GM21786 (cell line): ENCODE results near the gene NUB1.
A peak's percentile ranks its signal among the peaks of the same experiment; 100 is the strongest.

Experiments
- ATAC-seq: cut with Tn5 transposase; IDR thresholded peaks from one replicate; pipeline ENCODE4 v1.9.1; 2021; ENCODE audit not compliant: unreplicated experiment

Gene NUB1

DNA sequence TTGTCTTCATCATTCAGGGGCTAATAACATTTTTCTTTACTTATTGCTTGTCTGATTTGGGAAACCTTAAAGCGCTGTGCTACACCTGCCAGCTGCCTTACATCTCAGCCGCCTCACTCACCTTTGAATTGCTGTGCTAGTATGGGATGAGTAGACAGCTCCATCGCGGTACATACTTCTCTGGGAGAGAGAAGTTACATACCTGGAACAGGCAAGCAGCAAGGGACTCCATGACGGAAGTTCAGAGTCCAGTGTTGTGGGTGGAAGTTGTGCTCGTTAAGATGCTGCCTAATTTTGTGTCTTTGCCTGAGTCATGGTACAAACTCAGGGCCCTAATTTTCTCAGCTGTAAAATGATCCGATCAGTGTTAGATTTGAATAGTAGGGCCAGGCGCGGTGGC, 1.9 kb downstream of the NUB1 start:
- ATAC-seq = no peak

DNA sequence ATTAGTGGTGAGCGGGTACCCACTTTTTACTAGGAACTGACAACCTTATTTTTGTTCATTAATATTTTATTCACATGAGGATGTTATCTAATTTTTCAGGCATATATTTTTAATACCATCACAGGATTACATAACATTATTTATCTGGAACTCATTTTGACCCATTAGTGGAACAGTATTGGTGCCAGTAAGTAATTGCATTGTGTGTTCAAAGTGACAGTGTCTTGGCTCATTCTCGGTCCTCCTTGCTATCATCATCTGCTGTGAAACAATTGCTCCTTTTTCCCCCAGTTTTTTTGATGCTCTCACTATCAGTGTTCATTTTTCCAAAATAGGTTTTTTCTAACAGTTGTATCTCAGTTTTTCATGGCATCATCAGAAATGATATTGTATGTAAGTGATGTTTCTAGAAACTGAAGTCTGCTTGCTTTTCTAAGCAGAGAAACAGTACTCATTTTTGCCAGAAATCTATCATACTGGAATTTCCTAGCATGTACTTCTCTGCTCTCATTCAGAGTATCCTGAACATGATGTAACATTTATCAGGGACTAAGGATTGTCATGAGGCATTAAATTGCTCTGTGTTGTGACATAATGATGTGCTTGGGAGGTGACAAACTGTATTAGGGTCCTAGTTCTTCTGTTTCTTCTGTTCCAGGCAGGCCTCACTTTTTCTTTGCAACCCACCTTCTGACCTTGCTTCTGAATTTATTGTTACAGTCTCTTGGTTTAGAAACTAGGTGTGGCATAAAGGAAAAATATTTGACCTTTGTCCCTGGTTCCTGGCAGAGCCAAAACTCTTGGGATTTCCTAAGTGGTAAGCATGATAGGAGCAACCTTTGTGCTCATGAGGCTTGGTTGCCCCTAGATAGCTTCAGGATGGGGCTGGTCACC, 4.2 kb downstream of the NUB1 start:
- no peak for ATAC-seq

DNA sequence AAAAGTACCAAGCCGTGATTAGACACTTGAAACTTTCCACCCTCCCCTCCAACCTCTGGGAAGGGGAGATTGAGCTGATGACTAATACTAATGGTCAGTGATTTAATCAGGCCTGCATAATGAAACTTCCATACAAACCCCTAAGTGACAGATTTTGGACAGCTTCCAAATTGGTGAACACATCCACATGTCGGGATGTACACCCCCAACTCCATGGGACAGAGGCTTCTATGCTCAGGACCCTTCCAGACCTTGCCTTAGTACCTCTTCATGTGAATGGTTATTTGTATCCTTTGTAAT, 4.8 kb downstream of the NUB1 start:
- no peak for ATAC-seq

DNA sequence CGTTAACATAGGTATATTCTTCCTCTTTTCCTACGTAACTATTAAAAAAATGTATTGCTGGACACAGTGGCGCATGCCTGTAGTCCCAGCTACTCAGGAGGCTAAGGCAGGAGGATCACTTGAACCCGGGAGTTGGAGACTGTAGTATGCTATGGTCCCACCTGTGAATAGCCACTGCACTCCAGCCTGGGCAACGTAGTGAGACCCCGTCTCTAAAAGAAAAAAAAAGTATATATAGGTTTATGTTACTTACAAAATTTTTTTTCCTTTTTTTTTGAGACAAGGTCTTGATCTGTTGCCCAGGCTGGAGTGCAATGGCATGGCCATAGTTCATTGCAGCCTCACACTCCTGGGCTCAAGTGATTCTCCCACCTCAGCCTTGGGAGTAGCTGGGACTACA, 5.6 kb downstream of the NUB1 start:
- no peak for ATAC-seq

DNA sequence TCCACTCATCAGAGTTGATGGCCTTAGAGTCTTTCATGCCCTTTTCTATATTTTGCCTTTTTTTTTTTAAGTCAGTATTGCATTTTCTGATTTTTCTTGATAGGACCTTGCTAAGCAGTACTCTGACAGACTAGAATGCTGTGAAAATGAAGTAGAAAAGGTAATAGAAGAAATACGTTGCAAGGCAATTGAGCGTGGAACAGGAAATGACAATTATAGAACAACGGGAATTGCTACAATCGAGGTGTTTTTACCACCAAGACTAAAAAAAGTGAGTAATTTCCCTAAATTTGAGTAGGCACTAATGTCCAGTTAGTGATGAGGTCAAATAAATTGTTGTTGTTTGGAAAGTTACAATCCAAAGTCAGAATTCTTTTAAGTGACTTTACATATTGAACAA, 7.4 kb downstream of the NUB1 start:
- ATAC-seq = no peak

DNA sequence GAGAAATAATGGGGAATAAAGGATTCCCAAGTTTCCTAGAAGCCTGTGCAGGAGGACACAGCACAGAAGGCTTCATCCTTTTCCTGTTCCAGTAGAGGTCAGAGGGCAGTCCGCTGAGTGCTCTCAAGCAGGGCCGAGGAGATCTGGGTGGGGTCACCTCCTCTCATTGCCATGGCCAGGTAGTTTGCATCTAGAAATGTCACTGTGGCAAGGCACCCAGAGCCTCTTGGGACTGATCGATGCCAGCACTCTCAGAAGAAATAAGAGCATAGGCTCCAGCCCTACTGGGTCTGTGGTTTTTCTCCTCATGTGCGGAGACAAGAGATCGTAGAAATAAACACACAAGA, 7.9 kb downstream of the NUB1 start:
- ATAC-seq = peak; percentile 41

DNA sequence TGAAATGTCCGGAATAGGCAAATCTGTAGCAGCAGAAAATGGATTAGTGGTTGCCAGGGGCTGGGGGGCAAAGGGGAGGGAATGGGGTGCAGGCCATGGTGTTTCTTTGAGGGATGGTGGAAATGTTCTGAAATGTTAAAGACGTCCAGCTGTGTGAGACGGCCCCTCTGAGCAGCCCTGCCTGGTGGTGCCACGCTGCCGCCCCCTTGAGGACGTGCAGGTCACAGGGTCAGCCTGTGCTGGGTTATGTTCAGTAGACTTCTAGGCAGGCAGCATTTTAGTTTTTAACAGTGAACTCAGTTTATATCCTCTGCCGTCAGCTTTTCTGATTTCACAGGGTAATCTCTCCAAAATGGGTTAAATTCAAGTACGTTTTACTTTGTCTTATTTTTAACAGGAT, 9.4 kb downstream of the NUB1 start:
- no peak for ATAC-seq

DNA sequence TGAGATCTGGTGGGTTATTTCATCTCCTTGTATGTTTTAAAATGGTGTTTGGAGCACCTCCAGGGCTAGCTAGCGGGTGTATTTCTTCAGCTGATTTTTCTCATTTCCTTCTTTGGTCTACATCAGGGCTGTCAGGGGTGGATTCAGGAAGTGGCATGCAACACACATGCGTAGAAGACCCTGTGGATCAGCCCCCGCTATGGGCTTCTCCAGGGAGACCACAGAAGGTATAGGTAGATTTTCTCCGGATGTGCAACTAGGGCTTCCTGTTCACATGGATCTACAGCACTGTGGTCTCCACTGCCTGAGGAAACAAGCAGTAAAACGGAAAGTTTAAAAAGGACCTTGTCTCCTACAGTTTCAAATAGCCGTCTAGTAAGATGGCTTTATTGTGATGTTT, 10.4 kb downstream of the NUB1 start:
- ATAC-seq = no peak

DNA sequence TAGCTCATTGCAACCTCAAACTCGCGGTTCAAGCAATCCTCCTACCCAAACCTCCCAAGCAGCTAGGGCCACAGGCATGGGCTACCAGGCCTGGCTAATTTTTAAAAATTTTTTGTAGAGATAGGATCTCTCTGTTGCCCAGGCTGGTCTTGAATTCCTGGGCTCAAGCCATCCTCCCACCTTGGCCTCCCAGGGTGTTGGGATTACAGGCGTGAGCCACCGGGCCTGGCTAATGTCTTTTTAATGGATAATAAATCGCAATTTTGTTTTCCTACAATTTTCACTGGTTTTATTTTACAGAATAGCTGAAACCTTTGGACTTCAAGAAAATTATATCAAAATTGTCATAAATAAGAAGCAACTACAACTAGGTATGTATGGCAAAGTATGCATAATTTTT, 10.9 kb downstream of the NUB1 start:
- ATAC-seq = no peak

DNA sequence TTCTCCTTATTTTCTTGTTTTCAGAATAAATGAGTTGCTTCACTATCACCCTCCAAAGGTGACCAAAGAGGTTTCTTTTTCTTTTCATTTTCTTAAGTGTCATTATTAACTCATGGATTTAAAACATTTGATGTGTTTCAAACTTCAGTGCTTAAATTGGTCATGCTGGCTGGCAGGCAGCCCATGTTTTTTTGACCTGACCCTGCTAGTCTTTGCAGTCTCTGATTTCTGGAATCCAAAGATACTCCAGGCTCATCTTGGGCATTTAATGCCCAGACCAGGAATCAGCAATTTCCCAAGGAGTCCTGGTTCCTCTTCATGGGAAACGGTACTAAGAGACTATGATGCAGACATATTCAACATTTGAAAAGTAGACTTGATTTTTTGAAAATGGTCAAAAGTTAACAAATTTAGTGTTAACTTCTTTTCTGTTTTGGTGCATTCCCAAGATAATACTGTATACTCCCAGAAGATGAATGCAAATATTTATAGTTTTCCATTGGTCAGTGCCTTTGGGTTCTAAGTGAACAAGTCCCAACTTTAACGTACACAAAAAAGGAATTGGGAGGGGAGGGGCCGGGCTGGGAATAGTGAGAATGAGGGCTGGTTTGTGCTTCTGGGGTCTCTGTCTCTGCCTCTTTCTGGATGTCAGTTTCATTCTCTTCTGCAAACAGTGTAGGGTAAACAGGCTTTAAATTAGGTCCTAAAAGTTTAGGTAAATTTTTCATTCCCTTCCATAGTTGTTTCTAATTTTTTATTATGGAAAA, 19.8 kb downstream of the NUB1 start:
- ATAC-seq = no peak

DNA sequence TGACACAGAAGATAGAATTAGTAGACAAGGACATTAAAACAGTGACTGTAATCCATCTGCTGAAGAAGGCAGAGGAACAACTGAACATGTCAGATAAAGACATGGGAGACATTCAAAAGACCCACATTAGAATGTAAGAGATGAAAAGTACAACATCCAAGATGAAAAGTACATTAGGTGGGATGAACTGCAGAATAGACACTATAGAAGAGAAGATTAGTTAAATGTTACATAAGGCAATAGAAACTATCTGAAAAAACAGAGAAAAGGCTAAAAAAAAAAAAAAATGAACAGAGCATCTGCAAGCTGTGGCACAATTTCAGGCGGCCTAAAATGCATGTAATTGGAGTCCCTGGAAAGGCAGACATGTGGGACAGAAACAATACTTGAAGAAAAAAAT, 21.6 kb downstream of the NUB1 start:
- ATAC-seq = no peak

DNA sequence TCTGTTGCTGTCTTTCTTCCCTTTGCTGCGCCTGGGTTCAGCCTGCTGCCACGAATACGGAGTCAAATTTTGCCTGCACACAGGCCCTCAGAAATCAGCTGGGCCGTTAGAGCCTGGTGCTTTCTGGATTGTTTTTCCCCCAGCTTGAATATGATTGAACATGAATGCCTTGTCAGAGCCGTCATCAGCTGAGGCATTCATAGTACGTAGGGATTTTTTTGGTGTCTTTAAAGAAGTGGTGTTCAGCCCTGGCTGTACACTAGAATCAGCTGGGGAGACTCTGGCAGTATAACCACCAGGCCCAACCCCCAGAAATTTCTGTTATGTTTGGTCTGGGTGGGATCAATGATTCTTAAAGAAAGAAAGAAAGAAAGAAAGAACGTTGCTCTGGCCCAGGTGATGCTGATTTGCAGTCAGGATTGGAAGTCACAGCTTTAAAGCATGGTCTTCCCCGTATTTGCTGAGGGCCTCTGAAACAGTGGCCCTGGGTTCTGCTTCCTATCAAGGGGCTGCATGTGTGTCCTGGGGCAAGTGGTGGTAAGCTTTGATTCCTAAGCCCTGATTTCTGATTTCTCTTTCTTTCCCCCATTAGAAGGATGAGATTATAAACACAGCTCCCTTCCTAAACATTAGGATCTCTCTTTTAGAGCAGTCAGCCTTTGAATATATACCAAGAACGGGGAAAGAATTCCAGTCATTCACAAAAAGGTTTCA, 24.7 kb downstream of the NUB1 start:
- no peak for ATAC-seq

DNA sequence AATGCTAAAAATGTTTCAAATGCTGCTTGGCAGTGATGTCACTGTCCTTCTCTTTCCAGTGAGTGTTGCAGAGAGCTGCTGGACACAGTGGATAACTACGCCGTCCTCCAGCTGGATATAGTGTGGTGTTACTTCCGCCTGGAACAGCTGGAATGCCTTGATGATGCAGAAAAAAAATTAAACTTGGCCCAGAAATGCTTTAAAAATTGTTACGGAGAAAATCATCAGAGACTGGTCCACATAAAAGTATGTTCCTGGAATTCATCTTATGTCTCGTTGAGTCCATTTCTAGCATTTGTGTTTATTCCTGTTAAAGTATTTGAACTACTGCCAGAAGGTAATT, 25.2 kb downstream of the NUB1 start:
- no peak for ATAC-seq

DNA sequence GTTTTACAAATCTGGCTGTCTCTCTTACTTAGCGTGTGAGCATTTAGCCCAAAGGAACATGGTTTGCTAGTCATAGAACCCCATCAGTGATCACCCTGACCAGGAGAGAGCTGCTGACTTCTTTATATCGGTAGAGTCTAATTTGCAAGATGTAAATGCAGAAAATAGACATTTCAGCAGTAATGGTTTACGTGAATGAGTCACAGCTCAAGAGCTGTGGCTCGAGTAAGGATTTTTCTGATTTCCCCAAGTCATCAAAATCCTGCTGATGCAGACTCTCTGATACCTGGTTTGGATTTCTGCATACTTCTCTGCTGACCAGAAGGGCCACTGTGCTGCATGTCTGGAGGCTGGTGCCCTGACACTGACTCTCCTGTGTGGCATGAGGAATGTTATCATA, 25.7 kb downstream of the NUB1 start:
- ATAC-seq = no peak

DNA sequence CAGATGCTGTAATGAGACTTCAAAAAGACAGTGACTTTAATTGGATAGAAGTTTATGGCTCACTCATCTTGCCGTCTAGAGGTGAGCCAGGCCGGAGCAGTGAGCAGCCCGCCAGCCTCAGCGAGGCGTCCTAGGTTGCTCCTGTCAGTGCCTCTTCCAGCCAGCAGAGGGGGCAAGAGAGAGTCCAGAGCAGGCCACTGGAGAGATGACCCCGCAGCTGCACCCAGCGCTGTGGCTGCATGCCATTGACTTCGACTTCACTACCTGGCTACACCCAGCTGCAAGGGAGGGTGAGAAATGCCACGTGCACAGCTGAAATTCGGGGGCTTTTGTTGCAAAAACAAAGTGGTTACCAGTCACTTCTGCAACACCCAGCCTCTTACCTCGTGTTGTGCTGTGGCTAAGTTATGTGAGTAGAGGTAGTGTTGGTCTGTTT, 26.5 kb downstream of the NUB1 start:
- peak; percentile 87 for ATAC-seq

DNA sequence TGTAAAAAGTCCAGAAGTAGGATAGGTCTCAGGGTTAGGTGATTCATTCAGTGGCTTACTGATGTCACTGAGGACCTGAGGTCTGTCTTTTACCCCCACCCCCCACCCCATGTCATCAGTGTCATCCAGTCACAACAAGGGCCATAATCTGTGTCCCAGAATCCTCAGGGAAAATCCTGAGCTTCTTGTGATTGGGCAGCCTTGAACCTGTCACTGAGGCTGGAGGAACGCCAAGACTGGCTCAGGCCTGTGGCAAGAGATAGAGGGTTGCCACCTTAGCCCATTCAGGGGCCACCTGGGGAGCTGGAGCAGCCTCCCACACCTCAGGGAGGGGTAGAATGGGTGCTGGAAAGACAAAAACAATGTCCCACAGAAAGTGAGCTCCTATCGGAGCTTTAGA, 29.7 kb downstream of the NUB1 start:
- no peak for ATAC-seq

DNA sequence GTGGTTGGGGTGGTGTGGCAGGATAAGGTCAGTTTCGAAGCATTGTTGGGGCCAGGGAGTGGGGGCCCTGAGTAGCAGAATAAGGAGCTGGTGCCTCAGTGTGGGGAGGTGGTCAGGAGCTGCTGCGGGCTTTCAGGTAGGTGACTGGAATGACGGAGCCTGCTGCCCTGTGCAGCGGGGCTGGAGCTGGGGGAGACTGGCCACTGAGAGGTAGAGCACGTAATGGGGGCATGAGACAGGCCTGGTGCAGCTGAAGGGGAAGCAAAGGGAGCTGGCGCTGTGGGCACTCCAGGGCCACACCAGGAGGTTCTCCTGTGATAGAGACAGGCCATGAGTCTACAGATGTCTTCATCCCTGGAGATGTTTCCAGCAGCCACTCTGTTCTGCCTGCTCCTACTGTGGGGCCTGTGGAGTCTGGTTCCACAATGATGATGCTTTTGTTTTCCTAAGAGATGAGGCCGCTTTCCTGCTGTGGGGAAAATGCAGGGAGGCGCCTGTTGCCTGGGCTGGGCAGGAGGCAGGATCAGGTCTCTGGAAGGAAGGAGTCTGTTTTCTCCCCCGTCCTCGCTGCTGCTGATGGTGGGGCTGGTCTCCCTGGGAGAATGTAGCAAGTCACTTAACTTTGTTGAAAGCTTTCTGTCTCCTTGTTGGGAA, 31.1 kb downstream of the NUB1 start:
- ATAC-seq = no peak

DNA sequence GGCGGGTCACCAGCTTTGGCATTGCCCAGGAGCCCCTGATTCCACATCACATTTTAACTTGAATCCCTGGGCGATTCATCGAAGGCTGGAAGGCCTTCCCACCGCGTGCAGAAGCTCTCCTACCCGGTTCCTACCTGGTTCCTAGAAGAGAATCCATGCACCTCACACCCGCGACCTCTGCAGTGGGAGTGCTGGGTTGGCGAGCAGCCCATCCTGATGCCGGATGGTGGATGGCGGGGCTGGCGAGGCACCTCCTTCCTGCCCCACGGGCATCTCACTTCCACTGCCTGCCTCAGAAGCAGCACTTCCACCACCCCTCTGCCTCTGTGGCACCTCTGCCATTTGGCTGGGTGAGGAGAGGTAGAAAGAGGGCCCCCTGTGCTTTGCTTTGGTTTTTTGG, 32.0 kb downstream of the NUB1 start:
- ATAC-seq = no peak

DNA sequence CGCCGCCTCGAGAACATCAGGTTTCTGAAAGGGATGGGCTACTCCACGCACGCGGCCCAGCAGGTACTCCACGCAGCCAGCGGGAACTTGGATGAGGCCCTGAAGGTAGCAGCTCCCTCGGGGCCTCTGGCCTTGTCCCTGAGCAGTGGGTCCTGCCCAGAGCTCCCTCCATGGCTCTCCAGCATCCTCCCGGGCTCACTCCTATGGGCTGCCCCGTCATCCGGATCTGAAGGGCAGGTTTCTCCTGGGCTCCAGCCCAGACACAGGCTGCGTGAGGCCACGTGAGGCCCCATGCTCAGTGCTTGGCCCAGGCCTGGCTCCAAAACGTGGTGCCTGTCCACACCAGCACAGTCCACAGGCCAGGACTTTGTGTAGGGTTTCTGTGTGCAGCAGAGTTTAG, 32.5 kb downstream of the NUB1 start:
- no peak for ATAC-seq

DNA sequence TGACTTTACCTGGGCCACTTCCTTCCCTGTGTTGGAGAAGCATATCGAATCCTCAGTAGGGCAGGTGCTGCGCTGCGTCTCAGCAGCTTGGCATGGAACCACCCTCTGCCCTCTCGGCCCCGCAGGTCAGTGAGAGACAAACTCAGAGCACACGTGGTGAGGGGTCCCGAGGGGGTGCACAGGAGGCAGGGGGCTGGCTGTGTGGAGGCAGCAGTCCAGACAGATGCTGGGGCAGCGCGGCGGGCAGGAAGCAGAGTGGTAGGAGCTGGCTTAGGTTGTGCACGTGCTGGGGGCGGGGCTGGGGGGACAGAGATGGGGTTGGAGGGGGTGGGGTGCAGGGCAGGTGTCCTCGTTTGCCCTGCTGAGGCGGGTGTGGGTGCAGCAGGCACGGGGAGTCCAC, 33.1 kb downstream of the NUB1 start:
- no peak for ATAC-seq

DNA sequence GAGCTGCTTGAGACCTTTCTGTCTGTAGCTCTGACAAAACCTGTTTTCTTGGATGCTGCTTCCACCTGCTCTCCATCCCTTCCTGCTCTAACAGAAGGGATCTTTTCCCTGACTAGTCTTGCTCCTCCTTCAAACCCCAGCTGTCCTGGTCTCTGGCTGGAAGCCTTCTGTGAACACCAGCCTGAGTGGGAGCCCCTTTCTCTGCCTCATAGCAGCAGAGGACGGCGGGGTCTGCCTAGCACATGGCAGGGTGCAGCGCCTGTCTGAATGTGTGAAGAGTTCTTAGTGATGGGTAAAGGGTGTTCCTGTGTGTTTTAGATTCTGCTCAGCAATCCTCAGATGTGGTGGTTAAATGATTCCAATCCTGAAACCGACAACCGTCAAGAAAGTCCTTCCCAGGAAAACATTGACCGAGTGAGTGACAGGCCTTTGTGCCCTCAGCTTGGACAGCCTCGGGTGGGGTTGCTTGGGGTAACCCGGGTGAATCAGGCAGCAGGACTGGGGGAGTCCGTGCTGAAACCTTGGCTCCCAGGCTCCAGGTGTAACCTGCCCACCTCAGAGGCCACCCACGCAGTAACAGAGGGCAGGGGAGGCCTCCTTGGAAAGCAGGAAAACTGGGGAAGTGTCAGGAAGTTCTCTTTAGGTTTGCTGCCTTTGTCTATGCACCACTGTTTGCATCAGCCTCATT, 34.1 kb downstream of the NUB1 start:
- no peak for ATAC-seq
